Panc1 (cell line): ENCODE results near the gene PHLDB2. TPM values are rescaled to one million over a fixed set of nuclear protein-coding genes. Genes with fewer than 3 reads are reported as not detected.

ENCODE experiments used
- ATAC-seq: fragments of 200-7000 bp; cut with Tn5 transposase; 2 replicates; pipeline ENCODE4 v1.9.1; 2020; ENCODE audit warnings: mild to moderate bottlenecking, moderate library complexity
- BruUV-seq: library from RNA; stranded (reverse); fragments of 400-500 nt; replicated peaks from 2 replicates; lab custom pipeline; 2021; lab: Mats Ljungman, UMichigan
- CTCF ChIA-PET: fragments of 300-600 bp; sonication (Branson Sonifier 250); formaldehyde crosslinking; loops from one replicate; lab custom pipeline; 2022; ENCODE audit warnings: antibody characterized with exemption; lab: Charles Lee
- POLR2A ChIA-PET: fragments of 300-600 bp; sonication (Branson Sonifier 250); formaldehyde crosslinking; loops from one replicate; lab custom pipeline; 2022; ENCODE audit warnings: antibody characterized with exemption; lab: Charles Lee
- DNase-seq: peaks from one replicate; pipeline ENCODE4 v3.0.0-alpha.2; 2010; ENCODE audit warnings: low read depth, low spot score
- H3K27ac ChIP-seq: 2 replicates; pipeline ENCODE4 v1.5.1; 2011; ENCODE audit warnings: mild to moderate bottlenecking, low read length, inconsistent platforms
- H3K27me3 ChIP-seq: fragments of 200-500 bp; sonication (Bioruptor generic); 2 replicates; pipeline ENCODE4 v1.6.0; 2014; ENCODE audit warnings: low read length, inconsistent platforms; ENCODE audit not compliant: control insufficient read depth, insufficient read depth
- H3K36me3 ChIP-seq: fragments of 200-500 bp; sonication (Bioruptor generic); 2 replicates; pipeline ENCODE4 v1.5.1; 2014; ENCODE audit warnings: inconsistent platforms, mild to moderate bottlenecking, low read length, moderate library complexity; ENCODE audit not compliant: control insufficient read depth, insufficient read depth
- H3K4me1 ChIP-seq: 2 replicates; pipeline ENCODE4 v1.5.1; 2011; ENCODE audit warnings: inconsistent platforms, mild to moderate bottlenecking, low read length, moderate library complexity; ENCODE audit not compliant: control insufficient read depth, insufficient read depth
- H3K4me3 ChIP-seq, 2 experiments: 2 replicates each; pipeline ENCODE4 v1.5.1; 2011 to 2012; ENCODE audit warnings: low read depth in 2 of 2, low read length in 2 of 2, mild to moderate bottlenecking in 2 of 2, inconsistent platforms in 1 of 2, moderate library complexity in 1 of 2
- H3K9me3 ChIP-seq: fragments of 200-500 bp; sonication (Bioruptor generic); 2 replicates; pipeline ENCODE4 v1.5.1; 2014; ENCODE audit warnings: low read depth, mild to moderate bottlenecking, inconsistent platforms, low read length, moderate library complexity; ENCODE audit not compliant: control insufficient read depth, insufficient read depth
- CTCF ChIP-seq: fragments of 450-650 bp; IDR thresholded peaks from 2 replicates; pipeline ENCODE4 v1.5.1; 2017; ENCODE audit warnings: mild to moderate bottlenecking
- POLR2AphosphoS5 ChIP-seq: IDR thresholded peaks from 2 replicates; pipeline ENCODE4 v1.6.1; 2012; ENCODE audit warnings: mild to moderate bottlenecking, low read depth, low read length, moderate library complexity
- SIN3A ChIP-seq: IDR thresholded peaks from 2 replicates; pipeline ENCODE4 v1.6.1; 2012; ENCODE audit warnings: low read depth, mild to moderate bottlenecking, low read length, moderate library complexity, borderline replicate concordance; ENCODE audit not compliant: insufficient read depth
- TCF7L2 ChIP-seq: IDR thresholded peaks from 2 replicates; pipeline ENCODE4 v1.6.1; 2011; ENCODE audit warnings: mild to moderate bottlenecking, low read depth, low read length, inconsistent platforms
- in situ Hi-C: cut with HindIII; loops from 2 replicates; pipeline ENCODE4 v1.10.0; 2016; ENCODE audit warnings: low sequenced_read_pairs, low pct_unique_long_range_greater_than_20kb
- intact Hi-C: fragments of 100-400 bp; cut with micrococcal nuclease; formaldehyde crosslinking; loops from one replicate; pipeline ENCODE4 v1.10.0; 2022; ENCODE audit not compliant: unreplicated experiment
- total RNA-seq: library from RNA; stranded (reverse); gene quantifications from one replicate; pipeline ENCODE4 v1.2.1, GENCODE V29; 2021; ENCODE audit not compliant: unreplicated experiment
- TF ChIP-seq, protein P1 (sequence below), 2 experiments: IDR thresholded peaks; 2 replicates each; pipeline ENCODE4 v1.6.1; 2011 to 2012; ENCODE audit warnings: low read depth in 2 of 2, control low read depth in 1 of 2, low read length in 1 of 2, mild to moderate bottlenecking in 1 of 2, moderate library complexity in 1 of 2; ENCODE audit not compliant: insufficient read depth in 1 of 2

PHLDB2 gene
- total RNA-seq, 1 experiment from 2014 or later = 11.3 TPM

DNA sequence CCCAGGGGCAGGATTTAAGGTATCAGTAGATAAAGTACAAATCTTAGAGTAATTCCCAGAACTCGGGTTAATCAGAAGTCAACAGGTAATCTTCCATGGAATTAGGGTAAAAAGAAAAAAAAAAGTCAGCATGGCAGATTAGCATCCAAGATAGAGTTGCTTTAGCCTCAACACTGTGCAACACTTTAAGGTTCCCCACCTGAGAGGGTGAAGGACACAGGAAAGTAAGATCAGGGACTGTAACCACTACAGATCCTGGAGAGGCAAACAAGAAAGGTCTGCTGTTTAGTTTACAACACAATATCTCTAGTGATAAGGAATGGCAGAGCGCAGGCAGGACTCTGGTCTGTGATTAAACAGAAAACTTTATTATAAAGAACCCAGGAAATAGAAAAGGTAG lies 4.1 kb upstream of the PHLDB2 start:
- in situ Hi-C loops (no loop called here), intact Hi-C loops (no loop called here)
- no peaks in the 10 kb centered on the region for H3K27me3 ChIP-seq
- no peaks in the 10 kb centered on the region for H3K9me3 ChIP-seq
- no peak overlapping the region for H3K27ac ChIP-seq
- BruUV-seq = no TSS peak
- TF ChIP-seq TCF7L2 (no peak), POLR2AphosphoS5 (no peak), CTCF (no peak), SIN3A (no peak)
- TF ChIP-seq, protein P1, sequence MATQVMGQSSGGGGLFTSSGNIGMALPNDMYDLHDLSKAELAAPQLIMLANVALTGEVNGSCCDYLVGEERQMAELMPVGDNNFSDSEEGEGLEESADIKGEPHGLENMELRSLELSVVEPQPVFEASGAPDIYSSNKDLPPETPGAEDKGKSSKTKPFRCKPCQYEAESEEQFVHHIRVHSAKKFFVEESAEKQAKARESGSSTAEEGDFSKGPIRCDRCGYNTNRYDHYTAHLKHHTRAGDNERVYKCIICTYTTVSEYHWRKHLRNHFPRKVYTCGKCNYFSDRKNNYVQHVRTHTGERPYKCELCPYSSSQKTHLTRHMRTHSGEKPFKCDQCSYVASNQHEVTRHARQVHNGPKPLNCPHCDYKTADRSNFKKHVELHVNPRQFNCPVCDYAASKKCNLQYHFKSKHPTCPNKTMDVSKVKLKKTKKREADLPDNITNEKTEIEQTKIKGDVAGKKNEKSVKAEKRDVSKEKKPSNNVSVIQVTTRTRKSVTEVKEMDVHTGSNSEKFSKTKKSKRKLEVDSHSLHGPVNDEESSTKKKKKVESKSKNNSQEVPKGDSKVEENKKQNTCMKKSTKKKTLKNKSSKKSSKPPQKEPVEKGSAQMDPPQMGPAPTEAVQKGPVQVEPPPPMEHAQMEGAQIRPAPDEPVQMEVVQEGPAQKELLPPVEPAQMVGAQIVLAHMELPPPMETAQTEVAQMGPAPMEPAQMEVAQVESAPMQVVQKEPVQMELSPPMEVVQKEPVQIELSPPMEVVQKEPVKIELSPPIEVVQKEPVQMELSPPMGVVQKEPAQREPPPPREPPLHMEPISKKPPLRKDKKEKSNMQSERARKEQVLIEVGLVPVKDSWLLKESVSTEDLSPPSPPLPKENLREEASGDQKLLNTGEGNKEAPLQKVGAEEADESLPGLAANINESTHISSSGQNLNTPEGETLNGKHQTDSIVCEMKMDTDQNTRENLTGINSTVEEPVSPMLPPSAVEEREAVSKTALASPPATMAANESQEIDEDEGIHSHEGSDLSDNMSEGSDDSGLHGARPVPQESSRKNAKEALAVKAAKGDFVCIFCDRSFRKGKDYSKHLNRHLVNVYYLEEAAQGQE (IDR thresholded peaks at IDR 0.05; ENCODE audit: insufficient read depth in 1 of 2, low read depth in 2 of 2, low read length in 1 of 2) = no peak
- DNase-seq (no peak), ATAC-seq (no peak)
- ChIA-PET POLR2A (no interaction called here), CTCF (interaction anchor here (0.6 kb wide), 1 partner anchor 103 kb away, joined by 3 read pairs; no protein-coding TSS in a partner anchor)
- H3K4me1 ChIP-seq = no peaks in the 10 kb centered on the region
- no peaks in the 10 kb centered on the region for H3K36me3 ChIP-seq
- H3K4me3 ChIP-seq = no peak overlapping the region

GRCh38 chr3:111856501-111856900 lies 2.6 kb upstream of the PHLDB2 start:
- H3K4me1 ChIP-seq = peaks cover 6% of the 10 kb centered on the region; the same call in 1 of the 2 replicates
- ChIA-PET POLR2A (no interaction called here), CTCF (no interaction called here)
- H3K9me3 ChIP-seq = no peaks in the 10 kb centered on the region
- no peak for TF ChIP-seq TCF7L2
- H3K36me3 ChIP-seq = no peaks in the 10 kb centered on the region
- H3K4me3 ChIP-seq = no peak overlapping the region
- in situ Hi-C loops = no loop called here
- intact Hi-C loops = no loop called here
- BruUV-seq = no TSS peak
- H3K27me3 ChIP-seq = peaks cover 9% of the 10 kb centered on the region
- ATAC-seq (no peak), DNase-seq (no peak)
- H3K27ac ChIP-seq = no peak overlapping the region

DNA sequence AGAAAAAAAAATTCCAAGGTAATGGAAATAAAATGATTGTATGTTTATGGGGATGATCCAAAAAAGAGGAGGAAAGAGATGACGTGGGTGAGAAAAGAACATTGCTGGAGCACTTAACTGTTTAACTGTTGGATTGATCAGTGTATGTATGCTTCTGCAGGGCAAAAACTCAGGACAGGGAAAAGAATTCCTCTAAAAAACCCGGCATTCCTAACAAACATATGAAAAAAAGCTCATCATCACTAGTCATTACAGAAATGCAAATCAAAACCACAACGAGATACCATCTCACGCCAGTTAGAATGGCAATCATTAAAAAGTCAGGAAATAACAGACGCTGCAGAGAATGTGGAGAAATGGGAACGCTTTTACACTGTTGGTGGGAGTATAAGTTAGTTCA lies 1.6 kb upstream of the PHLDB2 start:
- no peak for ATAC-seq
- in situ Hi-C loops (no loop called here), intact Hi-C loops (no loop called here)
- no peaks in the 10 kb centered on the region for H3K36me3 ChIP-seq
- H3K4me3 ChIP-seq = no peak overlapping the region
- POLR2A ChIA-PET = no interaction called here
- CTCF ChIA-PET = no interaction called here
- H3K27ac ChIP-seq = no peak overlapping the region
- H3K9me3 ChIP-seq = no peaks in the 10 kb centered on the region
- DNase-seq = no peak
- H3K27me3 ChIP-seq = peaks cover 9% of the 10 kb centered on the region
- no TSS peak for BruUV-seq
- TF ChIP-seq POLR2AphosphoS5 (no peak), TCF7L2 (no peak), CTCF (no peak), SIN3A (no peak)
- TF ChIP-seq, protein P1 (IDR thresholded peaks at IDR 0.05; ENCODE audit: insufficient read depth in 1 of 2, low read depth in 2 of 2, low read length in 1 of 2) = no peak
- peaks cover 6% of the 10 kb centered on the region; the same call in 1 of the 2 replicates for H3K4me1 ChIP-seq
